ENCODE data around the gene PDE8B. TPM values are rescaled to one million over a fixed set of nuclear protein-coding genes. Genes with fewer than 3 reads are reported as not detected.
"Not testable (repeated sequence)": the region's sequence is repeated elsewhere in the genome, so short reads cannot be mapped to it uniquely, and the experiment has no call there.

Gene PDE8B
- polyA plus RNA-seq, 3 donors = 4.4 to 7.3 (median 5.7) TPM

DNA sequence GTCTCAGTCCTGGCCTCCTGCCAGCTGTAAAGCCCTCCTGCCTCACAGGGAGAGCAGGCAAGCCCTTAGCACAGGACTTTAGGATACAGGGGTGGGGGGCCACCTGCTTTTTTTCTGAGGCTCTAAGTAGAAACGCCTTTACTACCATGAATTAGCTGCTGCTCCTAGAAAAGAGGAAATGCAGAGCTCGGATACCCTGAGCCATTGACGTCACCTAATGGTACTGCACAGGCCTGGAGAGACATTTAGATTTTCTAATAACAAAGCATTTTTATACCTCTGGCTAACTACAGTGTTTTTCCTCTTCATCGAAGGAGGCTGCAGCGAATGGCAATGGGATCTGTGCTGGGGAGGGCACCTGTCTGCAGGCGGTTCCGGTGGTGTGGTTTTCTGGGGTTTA is 144.6 kb downstream of the PDE8B start:
- DNase-seq (ENCODE audit: low read depth in 3 of 3, low spot score in 2 of 3) = no peak

DNA sequence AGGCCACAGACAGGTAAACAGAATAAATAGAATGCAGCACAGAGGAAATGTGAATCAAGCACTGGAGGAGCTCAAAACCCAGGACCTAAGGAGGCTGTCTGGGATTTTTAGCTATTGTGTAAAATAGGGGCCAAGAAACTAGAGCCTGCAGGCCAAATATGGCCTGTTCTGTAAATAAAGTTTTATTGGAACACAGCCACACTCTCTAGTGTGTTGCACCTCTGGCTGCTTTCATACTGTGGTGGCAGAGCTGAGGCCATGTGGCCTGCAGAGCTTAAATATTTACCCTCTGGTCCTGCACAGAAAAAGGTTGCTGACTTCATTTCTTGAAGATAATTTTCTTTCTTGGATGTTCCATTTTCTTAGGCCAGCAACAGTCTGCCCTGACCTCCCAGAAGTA is 145.3 kb downstream of the PDE8B start:
- DNase-seq (ENCODE audit: low read depth in 3 of 3, low spot score in 2 of 3) = no peak

- DNase-seq (ENCODE audit: low read depth in 3 of 3, low spot score in 2 of 3) = no peak
Observed at GRCh38 chr5:77356740-77357139, 146.3 kb downstream of the PDE8B start.

GRCh38 chr5:77358255-77359205 is 148.1 kb downstream of the PDE8B start:
- DNase-seq (ENCODE audit: low read depth in 3 of 3, low spot score in 2 of 3) = no peak

DNA sequence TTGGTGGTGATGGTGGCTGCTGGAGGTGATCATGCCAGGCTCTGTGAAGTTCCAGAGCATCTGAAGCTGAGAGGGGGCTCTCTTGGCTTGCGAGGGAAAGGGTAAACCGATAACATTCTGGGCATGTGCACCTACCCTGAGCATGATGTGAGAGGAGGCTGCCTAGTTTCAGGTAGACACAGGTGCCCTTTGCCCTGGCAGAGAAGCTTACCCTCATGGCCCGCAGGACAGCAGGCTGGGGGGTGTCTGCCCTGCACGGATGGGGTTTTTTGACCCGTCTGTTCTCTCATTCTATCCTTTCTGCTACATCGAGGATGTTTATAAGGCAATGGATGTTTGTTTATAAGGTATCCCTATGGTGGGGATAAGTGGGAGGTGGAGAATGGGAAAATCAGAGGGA is 148.8 kb downstream of the PDE8B start:
- DNase-seq (ENCODE audit: low read depth in 3 of 3, low spot score in 2 of 3) = no peak

DNA sequence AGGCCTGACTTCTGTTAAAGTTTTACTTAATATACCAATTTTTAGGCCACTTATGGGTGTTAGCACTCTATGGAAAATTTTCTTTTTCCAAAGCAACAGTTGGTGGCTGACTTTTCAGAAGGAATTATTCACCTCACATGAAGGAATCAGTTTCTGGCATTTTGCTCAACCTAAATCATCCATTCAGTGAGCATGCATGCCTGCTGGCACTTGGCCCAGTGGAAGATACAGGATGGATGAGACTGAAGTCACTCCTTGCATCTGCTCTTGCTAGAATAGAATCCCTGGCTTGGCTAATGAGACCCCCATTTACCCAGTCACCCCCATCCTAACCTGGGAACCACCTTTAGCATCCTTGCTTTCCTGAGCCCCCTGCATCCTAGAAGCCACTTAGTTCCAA is 149.9 kb downstream of the PDE8B start:
- no peak for DNase-seq (ENCODE audit: low read depth in 3 of 3, low spot score in 2 of 3)

DNA sequence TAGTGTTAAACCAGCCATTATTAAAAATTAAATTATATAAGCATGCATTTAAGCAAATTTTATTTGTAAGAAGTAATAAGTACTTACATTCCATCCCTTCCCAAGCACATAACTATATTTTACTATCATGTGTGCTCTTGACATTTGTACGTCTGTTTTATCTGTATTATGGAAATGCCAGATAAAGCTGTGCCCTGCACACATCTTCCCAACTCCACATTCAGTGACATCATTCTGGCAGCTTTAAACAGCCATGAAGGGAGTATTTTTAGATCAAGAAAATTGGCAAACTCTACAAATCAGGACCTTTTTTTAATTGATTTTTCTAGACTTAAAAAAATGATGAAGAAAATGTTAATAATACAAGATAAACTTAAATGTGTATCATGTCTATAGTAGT is 150.5 kb downstream of the PDE8B start:
- DNase-seq (ENCODE audit: low read depth in 3 of 3, low spot score in 2 of 3) = no peak

- DNase-seq (ENCODE audit: low read depth in 3 of 3, low spot score in 2 of 3) = no peak
Observed at GRCh38 chr5:77366717-77367500, 156.4 kb downstream of the PDE8B start.

- DNase-seq (ENCODE audit: low read depth in 3 of 3, low spot score in 2 of 3) = no peak
Observed at GRCh38 chr5:77367741-77368140, 157.3 kb downstream of the PDE8B start.

DNA sequence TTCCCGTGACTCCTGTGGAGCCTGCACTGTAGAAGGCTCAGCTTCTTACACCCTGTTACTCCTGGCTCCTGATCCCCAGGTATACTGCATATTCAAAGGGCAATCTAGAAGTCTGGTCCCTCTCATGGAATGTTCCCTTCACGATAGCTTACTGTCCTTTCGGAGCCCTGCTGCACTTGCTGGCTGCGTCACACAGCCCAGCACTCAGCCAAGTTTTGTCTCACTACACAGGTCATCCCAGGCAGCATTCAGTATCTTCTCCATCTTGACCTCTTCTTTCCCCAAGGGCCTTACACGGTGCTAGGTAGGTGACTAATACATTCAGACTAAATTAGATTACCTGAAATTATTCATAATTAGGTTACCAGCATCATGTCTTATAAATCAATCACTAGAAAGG is 157.9 kb downstream of the PDE8B start:
- DNase-seq (ENCODE audit: low read depth in 3 of 3, low spot score in 2 of 3) = no peak

- DNase-seq (ENCODE audit: low read depth in 3 of 3, low spot score in 2 of 3) = no peak
Observed at GRCh38 chr5:77369566-77369965, 159.1 kb downstream of the PDE8B start.

DNA sequence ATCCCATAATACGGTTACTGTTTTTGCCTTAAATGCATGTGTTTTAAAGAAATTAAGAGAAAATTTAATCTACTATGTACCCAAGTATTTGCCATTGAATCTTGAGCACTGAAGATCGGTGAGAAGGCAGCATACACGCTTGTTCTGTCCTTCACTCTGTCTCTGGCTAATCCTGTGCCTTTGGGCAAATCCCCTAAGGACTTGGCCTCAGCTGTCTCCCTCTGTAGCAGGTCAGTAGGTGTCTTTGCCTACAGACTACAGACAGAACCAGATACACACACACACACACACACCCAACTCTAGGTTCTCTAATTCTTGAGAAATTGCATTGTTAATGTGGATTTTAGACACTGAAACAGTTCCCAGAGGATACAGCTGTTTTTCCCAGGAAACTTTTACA is 164.2 kb downstream of the PDE8B start:
- DNase-seq (ENCODE audit: low read depth in 3 of 3, low spot score in 2 of 3) = no peak

DNA sequence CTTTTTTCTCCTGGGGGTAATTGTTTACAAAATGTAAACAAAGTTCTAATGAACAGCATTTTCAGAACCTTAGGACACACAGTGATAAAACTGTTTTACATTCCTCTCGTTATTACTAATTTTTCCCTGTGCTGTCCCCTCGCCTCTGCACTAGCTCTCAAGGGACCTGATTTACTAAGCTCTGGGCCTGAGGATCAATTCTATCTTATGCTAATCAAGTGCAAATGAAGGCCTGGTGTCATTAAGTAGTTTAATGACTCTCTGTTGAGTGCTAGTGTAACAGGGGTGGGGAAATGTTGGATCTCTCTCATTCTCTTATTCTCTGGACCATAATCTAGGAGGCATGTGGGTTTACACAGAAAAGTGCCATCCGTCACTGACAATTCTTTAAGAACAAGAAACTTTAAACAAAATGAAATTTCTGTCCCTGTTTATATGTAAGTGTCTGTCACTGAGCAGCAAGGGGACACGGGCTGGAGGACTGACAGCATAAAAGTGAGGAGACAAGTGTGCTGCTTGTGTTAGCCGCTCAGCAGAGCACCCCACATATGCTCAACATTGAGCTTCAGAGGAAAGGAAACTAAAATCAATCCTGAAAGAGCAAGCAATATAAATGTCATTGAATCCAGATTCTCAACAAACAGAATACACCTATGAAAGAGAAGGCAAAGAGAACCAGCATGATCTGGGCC is 166.3 kb downstream of the PDE8B start:
- DNase-seq (ENCODE audit: low read depth in 3 of 3, low spot score in 2 of 3) = no peak

- DNase-seq (ENCODE audit: low read depth in 3 of 3, low spot score in 2 of 3) = no peak
Observed at GRCh38 chr5:77379558-77380061, 169.1 kb downstream of the PDE8B start.

DNA sequence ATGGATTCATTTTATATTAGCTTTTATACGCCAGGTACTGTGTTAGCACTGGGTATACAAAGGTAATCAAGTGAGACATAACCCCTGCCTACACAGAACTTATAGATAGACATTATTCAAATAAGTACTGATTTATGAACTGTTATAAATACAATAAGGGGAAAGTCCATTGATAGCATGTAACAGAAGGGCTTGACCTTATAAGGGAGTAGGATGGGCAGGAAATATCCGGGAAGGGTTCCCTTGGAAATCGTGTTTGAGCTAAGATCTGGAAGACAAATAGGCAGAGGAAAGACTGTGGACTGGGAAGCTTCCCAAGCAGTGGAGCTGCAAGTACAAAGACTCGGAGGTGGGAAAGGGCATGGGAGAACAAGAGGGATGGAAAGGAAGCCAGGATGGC is 170.2 kb downstream of the PDE8B start:
- no peak for DNase-seq (ENCODE audit: low read depth in 3 of 3, low spot score in 2 of 3)

DNA sequence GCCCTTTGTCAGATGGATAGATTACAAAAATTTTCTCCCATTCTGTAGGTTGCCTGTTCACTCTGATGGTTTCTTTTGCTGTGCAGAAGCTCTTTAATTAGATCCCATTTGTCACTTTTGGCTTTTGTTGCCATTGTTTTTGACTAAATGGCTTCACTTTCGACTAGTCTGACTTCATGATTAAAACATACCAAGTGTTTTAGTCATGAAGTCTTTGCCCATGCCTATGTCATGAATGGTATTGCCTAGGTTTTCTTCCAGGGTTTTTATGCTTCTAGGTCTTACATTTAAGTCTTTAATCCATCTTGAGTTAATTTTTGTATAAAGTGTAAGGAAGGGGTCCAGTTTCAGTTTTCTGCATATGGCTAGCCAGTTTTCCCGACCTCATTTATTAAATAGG is 172.9 kb downstream of the PDE8B start:
- DNase-seq (ENCODE audit: low read depth in 3 of 3, low spot score in 2 of 3) = not testable (repeated sequence)

DNA sequence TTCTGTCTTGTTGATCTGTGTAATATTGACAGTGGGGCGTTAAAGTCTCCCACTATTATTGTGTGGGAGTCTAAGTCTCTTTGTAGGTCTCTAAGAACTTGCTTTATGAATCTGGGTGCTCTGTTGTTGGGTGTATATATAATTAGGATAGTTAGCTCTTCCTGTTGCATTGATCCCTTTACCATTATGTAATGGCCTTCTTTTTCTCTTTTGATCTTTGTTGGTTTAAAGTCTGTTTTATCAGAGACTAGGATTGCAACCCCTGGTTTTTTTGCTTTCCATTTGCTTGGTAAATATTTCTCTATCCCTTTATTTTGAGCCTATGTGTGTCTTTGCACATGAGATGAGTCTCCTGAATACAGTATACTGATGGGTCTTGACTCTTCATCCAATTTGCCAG is 175.9 kb downstream of the PDE8B start:
- DNase-seq (ENCODE audit: low read depth in 3 of 3, low spot score in 2 of 3) = not testable (repeated sequence)

- DNase-seq (ENCODE audit: low read depth in 3 of 3, low spot score in 2 of 3) = no peak
Observed at GRCh38 chr5:77389746-77390145, 179.3 kb downstream of the PDE8B start.

GRCh38 chr5:77390221-77390620 is 179.7 kb downstream of the PDE8B start:
- no peak for DNase-seq (ENCODE audit: low read depth in 3 of 3, low spot score in 2 of 3)

DNA sequence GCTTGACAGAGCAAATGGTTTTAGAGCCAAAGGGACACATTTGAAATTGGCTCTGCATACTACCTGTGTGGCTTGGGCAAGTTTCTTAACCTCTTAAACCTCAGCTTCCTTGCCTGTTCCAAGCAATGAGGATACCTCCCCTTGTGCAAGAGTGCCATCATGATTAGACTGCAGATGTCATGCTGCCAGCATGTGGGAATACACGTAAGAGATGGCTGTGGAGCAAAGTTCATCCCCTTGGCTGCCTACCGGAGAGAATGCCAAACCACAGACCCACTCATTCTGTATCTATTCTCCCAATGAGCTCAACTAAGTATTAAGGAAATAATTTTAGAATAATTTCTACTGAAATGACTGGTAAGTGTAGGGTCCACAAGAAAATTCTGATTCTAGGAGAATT is 180.3 kb downstream of the PDE8B start:
- DNase-seq (ENCODE audit: low read depth in 3 of 3, low spot score in 2 of 3) = no peak

- DNase-seq (ENCODE audit: low read depth in 3 of 3, low spot score in 2 of 3) = no peak
Observed at GRCh38 chr5:77391240-77391765, 180.8 kb downstream of the PDE8B start.
